Adipocyte (in vitro differentiated cells): ENCODE results near the gene EEF2.
"Not testable (repeated sequence)": the region's sequence is repeated elsewhere in the genome, so short reads cannot be mapped to it uniquely, and the experiment has no call there.

ENCODE experiments used
- DNase-seq: peaks from one replicate; pipeline ENCODE4 v3.0.0-alpha.2; 2015; ENCODE audit warnings: low read depth
- H3K27me3 ChIP-seq: replicated peaks from 2 replicates; pipeline ENCODE4 v1.7.0; 2013; ENCODE audit warnings: mild to moderate bottlenecking, low read length, moderate library complexity; ENCODE audit not compliant: control insufficient read depth, insufficient read depth
- H3K36me3 ChIP-seq: 2 replicates; pipeline ENCODE4 v1.7.0; 2013; ENCODE audit warnings: low read length, mild to moderate bottlenecking, moderate library complexity; ENCODE audit not compliant: control insufficient read depth, insufficient read depth, severe bottlenecking
- H3K4me1 ChIP-seq: 2 replicates; pipeline ENCODE4 v1.7.0; 2013; ENCODE audit warnings: mild to moderate bottlenecking, low read length, moderate library complexity; ENCODE audit not compliant: control insufficient read depth, insufficient read depth
- H3K4me3 ChIP-seq: 2 replicates; pipeline ENCODE4 v1.7.0; 2013; ENCODE audit warnings: mild to moderate bottlenecking, low read length, moderate library complexity
- H3K9ac ChIP-seq: 2 replicates; pipeline ENCODE4 v1.7.0; 2013; ENCODE audit warnings: mild to moderate bottlenecking, low read length, moderate library complexity
- H3K9me3 ChIP-seq: 2 replicates; pipeline ENCODE4 v1.7.0; 2013; ENCODE audit warnings: mild to moderate bottlenecking, low read length, moderate library complexity; ENCODE audit not compliant: control insufficient read depth

EEF2 gene

GRCh38 chr19:4012975-4013634 is 27.8 kb upstream of the EEF2 start:
- Histone ChIP-seq H3K9me3 (no peaks in the 10 kb centered on the region), H3K27me3 (no peaks in the 10 kb centered on the region), H3K4me3 (no peak overlapping the region), H3K4me1 (peaks cover 21% of the 10 kb centered on the region), H3K36me3 (peaks cover 27% of the 10 kb centered on the region), H3K9ac (no peak overlapping the region)
- DNase-seq, result no peak

- DNase-seq, result no peak
- H3K27me3 ChIP-seq, result no peaks in the 10 kb centered on the region
- no peak overlapping the region for H3K9ac ChIP-seq
- peaks cover 27% of the 10 kb centered on the region for H3K36me3 ChIP-seq
- no peaks in the 10 kb centered on the region for H3K9me3 ChIP-seq
- H3K4me1 ChIP-seq, result peaks cover 21% of the 10 kb centered on the region
- no peak overlapping the region for H3K4me3 ChIP-seq
These were observed 27.1 kb upstream of the EEF2 start for GRCh38 chr19:4012092-4012974.

GRCh38 chr19:4011430-4011829 is 26.2 kb upstream of the EEF2 start:
- H3K9ac ChIP-seq, H3K4me3 ChIP-seq, DNase-seq, H3K9me3 ChIP-seq, H3K27me3 ChIP-seq: not testable (repeated sequence)
- H3K36me3 ChIP-seq, result peaks cover 27% of the 10 kb centered on the region
- peaks cover 25% of the 10 kb centered on the region for H3K4me1 ChIP-seq

- no peak overlapping the region for H3K4me3 ChIP-seq
- no peaks in the 10 kb centered on the region for H3K9me3 ChIP-seq
- H3K4me1 ChIP-seq, result peaks cover 26% of the 10 kb centered on the region
- H3K36me3 ChIP-seq, result peaks cover 27% of the 10 kb centered on the region
- H3K9ac ChIP-seq, result no peak overlapping the region
- no peak for DNase-seq
- no peaks in the 10 kb centered on the region for H3K27me3 ChIP-seq
These were observed 25.5 kb upstream of the EEF2 start for GRCh38 chr19:4010808-4011110.

- Histone ChIP-seq H3K9ac (peak overlapping the region; percentile 32), H3K27me3 (no peaks in the 10 kb centered on the region), H3K4me3 (peak overlapping the region; percentile 10), H3K4me1 (peaks cover 26% of the 10 kb centered on the region), H3K36me3 (peaks cover 27% of the 10 kb centered on the region), H3K9me3 (no peaks in the 10 kb centered on the region)
- no peak for DNase-seq
These were observed 24.9 kb upstream of the EEF2 start for GRCh38 chr19:4009990-4010807.

GRCh38 chr19:4007836-4008539 is 22.7 kb upstream of the EEF2 start:
- DNase-seq, result peak; percentile 65
- peak overlapping the region; percentile 94 for H3K4me3 ChIP-seq
- H3K9ac ChIP-seq, result peak overlapping the region; percentile 90
- H3K36me3 ChIP-seq, result peaks cover 7% of the 10 kb centered on the region
- no peaks in the 10 kb centered on the region for H3K27me3 ChIP-seq
- H3K9me3 ChIP-seq, result no peaks in the 10 kb centered on the region
- peaks cover 26% of the 10 kb centered on the region for H3K4me1 ChIP-seq

- Histone ChIP-seq H3K9me3 (no peaks in the 10 kb centered on the region), H3K36me3 (peaks cover 4% of the 10 kb centered on the region), H3K4me3 (peak within 1 kb of the TSS; percentile 94), H3K9ac (peak within 1 kb of the TSS; percentile 90), H3K4me1 (peaks cover 26% of the 10 kb centered on the region), H3K27me3 (no peaks in the 10 kb centered on the region)
- DNase-seq, result peak; percentile 98
These were observed 22.0 kb upstream of the EEF2 start, which contains the start of gene PIAS4 for GRCh38 chr19:4007021-4007835. PIAS4 (plus strand) TSS chr19:4007736; CDS start chr19:4007761, 25 bp downstream.

- not testable (repeated sequence) for H3K9me3 ChIP-seq, H3K36me3 ChIP-seq, H3K27me3 ChIP-seq, DNase-seq, H3K4me3 ChIP-seq, H3K9ac ChIP-seq
- peaks cover 23% of the 10 kb centered on the region for H3K4me1 ChIP-seq
These were observed 20.2 kb upstream of the EEF2 start for GRCh38 chr19:4005436-4005835.

- not testable (repeated sequence) for H3K36me3 ChIP-seq, H3K9me3 ChIP-seq, H3K9ac ChIP-seq, H3K27me3 ChIP-seq, DNase-seq, H3K4me1 ChIP-seq, H3K4me3 ChIP-seq
These were observed 15.5 kb upstream of the EEF2 start for GRCh38 chr19:4000798-4001197.

- not testable (repeated sequence) for H3K9ac ChIP-seq, DNase-seq, H3K4me3 ChIP-seq, H3K9me3 ChIP-seq, H3K36me3 ChIP-seq, H3K4me1 ChIP-seq, H3K27me3 ChIP-seq
These were observed 13.6 kb upstream of the EEF2 start for GRCh38 chr19:3998667-3999412.
